HG03565 (cell line): ENCODE results near the gene HP.
"Not testable (repeated sequence)": the region's sequence is repeated elsewhere in the genome, so short reads cannot be mapped to it uniquely, and the experiment has no call there.

Source experiments
- ATAC-seq: cut with Tn5 transposase; IDR thresholded peaks from one replicate; pipeline ENCODE4 v1.9.1; 2021; ENCODE audit warnings: mild to moderate bottlenecking, moderate library complexity; ENCODE audit not compliant: unreplicated experiment

Gene HP

DNA sequence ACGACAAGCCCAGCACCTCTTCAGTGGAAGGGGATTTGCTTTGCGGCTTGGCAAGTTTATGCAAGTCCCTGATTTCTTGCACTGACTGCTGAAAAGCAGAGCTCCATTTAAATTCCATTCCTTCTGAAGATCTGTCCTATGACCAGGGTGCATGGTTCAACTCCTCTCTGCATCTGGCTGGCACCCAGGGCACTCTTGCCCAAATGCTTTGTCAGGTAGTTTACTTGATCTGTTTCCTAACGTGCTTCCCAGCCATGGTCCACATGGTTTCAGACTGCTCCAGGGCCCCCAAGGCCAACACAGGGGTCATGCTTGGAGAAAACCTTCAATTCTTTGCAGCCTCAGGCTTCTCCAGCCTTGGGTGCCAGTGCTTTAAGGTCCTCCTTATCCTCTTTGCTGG, 11.2 kb upstream of the HP start:
- no peak for ATAC-seq

DNA sequence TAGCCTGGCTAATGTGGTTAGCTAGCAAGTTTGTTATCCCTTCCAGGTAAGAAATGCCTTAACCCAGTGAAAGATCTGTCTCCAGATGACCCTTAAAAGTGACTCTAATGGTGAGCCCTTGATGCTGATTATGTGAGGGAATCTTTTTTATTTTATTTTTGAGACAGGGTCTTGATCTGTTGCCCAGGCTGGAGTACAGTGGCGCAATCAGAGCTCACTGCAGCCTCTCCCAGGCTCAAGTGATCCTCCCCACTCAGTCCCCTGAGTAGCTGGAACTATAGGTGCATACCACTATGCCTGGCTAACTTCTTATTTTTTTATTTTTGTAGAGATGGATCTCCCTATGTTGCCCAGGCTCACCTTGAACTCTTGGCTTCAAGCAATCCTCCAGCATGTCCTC, 10.8 kb upstream of the HP start:
- no peak for ATAC-seq

DNA sequence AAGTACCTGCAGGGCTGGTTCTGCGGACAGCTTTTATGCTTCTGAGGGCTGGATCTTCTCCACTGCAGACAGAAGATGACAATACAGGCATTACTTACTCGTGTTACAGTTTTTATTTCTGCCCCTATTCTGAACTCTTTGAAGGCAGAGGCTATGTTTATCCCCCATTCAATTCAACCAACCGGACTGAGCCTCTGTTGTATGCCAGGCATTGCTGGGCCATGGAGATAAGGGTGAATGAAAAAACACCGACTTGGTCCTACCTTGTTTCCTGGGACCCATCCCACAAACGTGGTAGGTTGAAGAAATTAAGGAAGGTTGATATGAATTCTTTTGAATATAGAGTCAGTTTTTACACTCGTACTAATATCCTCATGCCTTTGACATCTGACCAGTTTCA, 10.0 kb upstream of the HP start:
- no peak for ATAC-seq

DNA sequence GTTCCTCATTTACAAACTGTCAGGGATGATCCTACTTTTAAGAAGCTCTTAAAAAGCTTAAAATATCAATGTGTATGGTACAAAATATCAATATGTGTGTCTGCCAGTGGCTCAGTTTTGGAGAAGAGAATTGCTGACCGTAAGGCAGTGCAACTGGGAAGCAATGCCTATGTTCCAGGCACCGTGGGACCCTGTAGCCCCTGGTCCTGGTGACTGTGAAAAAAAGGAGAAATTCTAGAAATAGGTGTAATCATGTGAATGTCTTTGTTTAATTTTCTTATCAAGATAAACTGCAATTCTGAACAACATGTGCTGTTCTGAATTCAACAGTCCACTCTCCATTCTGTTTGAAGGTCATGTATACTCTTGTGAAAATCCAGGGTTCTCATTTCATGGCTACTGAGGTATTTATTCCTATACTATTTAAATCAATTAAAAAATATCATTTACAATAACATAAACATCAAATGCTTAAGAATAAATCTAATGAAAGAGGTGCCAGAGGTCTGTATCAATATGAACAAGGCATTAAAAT, 9.4 kb upstream of the HP start:
- no peak for ATAC-seq

DNA sequence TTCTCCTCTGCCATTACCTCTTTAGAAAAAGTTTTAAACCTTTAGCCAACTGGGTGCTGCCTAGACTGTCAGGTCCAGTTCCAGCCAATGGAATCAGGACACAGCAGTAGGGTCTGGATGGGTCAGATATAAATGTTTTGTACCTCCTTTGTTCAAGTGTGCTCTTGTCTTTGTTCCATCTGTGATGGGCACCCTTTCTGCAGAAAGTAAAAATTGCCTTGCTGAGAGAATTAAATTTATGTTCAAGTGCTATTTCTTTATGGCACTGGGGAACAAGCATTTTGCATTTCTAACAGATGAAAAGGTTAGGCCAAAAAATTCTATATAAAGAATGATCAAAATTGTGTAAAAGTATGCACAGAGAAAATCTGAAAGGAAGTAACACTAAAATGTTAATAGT, 5.2 kb upstream of the HP start:
- ATAC-seq: no peak

DNA sequence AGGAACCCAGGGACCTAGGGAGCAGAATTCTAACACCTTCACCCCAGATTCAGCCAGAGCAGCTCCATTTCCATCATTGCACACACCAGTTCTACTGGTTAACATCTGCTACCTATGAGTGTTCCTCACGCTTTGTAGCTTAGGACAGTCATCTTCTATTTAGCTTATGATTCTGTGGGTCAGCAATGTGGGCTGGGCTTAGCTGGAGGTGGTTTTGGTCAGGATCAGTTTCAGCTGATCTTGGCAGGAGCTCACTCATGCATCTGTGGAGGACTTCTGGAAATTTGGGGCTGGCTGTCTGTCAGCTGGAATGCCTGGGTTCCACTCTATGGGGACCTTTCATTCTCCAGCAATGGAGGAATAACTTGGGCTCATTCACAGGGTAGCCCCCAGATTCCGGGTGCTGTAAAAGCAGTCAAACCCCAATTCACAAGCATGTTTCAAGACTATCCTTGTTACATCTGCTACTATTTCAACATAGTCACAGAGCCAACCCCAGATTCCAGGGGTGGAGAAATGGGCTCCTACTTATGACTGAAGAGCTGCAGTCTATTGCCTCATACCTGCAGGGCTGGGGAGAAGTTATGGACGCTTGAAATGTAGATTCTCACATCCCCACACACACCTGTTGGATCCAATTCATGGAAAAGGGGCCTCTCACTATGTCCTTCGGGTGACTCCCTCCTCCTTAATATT, 3.4 kb upstream of the HP start:
- ATAC-seq: no peak

DNA sequence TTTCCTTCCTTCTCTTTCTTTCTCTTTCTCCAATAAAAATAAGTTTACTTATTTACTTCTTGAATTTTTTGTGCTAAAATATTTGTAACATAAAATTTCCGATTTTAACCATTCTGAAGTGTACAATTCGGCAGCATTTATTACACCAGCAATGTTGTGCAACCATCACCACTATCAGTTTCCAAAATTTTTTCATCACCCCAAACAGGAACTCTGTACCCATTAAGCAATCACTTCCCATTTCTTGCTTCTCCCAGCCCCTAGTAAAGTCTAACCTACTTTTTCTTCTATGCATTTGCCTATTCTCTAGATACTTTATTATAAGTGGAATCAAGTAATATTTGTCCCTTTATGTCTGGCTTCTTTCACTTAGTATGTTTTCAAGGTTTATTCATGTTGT, 2.5 kb upstream of the HP start:
- no peak for ATAC-seq

DNA sequence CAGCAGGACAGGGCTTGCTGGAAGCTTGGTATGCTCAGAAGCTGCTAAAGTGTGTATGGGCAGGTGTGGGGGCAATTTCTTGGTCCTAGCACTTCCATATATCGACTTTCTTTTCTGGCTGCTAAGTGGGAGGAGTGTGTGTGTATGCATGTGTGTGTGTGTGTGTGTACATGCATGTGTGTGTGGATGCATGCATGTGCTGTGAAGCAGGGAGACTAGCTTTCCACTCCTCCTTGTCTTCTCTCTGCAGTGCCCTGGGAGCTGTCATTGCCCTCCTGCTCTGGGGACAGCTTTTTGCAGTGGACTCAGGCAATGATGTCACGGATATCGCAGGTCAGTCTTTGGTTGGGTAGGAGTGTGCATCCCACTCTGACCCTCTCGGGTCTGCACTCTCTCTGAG, 1.6 kb downstream of the HP start:
- no peak for ATAC-seq

DNA sequence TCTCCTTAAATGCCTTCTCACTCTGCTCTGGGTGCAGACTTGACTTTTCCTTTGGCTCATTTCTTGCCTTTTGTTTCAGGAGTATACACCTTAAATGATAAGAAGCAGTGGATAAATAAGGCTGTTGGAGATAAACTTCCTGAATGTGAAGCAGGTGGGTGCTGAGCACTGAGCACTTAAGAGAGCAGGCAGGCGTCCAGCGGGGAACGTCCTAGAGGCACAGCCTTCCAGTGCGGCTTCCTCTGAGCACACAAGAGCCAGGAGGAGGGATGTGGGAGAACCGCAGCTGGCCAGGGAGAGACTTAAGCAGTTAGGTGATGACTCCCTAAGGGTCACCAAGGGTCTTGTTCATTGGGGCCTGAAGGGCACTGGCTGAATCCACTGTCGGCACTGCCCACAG, 3.0 kb downstream of the HP start:
- ATAC-seq: not testable (repeated sequence)

DNA sequence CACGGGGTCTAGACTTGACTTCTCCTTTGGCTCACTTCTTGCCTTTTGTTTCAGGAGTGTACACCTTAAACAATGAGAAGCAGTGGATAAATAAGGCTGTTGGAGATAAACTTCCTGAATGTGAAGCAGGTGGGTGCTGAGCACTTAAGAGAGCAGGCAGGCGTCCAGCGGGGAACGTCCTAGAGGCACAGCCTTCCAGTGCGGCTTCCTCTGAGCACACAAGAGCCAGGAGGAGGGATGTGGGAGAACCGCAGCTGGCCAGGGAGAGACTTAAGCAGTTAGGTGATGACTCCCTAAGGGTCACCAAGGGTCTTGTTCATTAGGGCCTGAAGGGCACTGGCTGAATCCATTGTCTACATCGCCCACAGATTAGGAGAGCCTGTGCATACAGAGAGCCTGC, 4.8 kb downstream of the HP start:
- not testable (repeated sequence) for ATAC-seq

DNA sequence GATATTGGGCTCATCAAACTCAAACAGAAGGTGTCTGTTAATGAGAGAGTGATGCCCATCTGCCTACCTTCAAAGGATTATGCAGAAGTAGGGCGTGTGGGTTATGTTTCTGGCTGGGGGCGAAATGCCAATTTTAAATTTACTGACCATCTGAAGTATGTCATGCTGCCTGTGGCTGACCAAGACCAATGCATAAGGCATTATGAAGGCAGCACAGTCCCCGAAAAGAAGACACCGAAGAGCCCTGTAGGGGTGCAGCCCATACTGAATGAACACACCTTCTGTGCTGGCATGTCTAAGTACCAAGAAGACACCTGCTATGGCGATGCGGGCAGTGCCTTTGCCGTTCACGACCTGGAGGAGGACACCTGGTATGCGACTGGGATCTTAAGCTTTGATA, 6.1 kb downstream of the HP start:
- no peak for ATAC-seq

DNA sequence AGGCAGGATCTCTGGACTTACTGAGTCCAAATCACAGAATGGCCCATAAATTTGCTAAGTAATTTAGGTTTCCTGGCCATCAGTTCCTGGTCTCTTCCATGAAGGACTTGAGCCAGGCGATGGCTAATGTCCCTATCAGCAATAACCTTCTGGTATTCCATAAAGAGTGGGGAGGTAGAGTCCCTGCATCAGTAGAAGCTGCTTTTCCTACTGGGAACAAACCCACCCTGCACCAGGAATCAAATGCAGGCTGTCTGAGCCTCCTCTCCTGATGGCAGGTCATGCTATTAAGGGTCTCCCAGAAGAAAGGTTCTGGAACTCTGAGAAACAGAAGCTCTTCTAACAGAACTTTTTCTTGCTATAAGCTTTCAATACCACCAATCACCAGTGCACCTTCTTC, 7.3 kb downstream of the HP start:
- ATAC-seq: no peak

DNA sequence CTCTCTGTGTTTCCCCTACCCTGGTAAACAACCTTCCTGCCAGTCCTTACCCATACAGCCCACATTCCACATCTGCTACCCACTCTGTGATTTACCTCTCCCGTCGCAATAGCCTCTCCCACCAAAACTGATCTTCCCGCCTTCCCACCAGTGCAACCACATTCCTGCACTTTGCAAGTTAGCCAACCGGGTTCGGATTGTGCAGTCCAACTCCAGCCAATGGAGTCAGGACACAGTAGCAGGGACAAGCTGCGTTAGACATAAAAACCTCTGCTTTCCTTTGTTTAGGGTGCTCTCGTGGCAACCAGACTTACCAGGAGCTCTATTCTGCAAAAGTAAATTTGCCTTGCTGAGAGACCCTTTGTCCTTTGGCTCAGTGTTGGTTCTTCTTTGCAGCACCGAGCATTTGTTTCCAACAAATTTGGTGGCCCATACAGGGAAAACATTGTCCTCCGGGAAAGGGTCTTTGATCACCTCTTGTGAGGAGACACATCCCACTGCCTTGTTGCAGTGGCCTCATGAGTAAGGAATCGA, 10.1 kb downstream of the HP start:
- ATAC-seq: no peak

DNA sequence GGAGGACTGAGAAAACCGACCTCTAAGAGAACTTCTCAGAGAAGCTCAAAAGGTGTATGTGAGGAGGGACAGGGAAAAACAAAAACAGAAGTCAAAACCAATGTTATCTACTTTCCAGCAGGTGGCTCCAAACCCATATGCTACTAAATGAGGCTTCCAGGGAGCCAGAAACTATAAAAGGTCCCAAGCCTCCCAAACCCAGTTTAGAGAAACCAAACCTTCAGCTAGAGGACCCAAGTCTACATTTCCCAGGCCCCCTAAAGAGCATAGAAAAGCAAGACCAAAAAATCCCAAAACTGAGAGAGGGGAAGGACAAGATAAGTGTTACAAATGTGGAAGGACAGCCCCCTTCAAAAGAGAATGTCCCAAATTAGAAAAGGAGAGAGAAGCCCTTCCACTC, 12.4 kb downstream of the HP start:
- ATAC-seq: no peak

DNA sequence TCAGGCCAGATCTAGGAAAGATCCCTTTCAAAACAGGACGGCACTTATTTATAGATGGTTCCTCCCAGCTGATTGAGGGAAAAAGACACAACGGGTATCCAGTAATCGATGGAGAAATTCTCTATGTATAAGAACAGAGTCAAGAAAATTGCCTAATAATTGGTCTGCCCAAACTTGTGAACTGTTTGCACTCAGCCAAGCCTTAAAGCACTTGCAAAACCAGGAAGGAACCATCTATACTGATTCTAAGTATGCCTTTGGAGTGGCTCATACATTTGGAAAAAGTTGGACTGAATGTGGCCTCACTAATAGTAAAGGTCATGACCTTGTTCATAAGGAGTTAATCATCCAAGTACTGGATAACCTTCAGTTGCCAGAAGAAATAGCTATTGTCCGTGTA, 14.6 kb downstream of the HP start:
- no peak for ATAC-seq

DNA sequence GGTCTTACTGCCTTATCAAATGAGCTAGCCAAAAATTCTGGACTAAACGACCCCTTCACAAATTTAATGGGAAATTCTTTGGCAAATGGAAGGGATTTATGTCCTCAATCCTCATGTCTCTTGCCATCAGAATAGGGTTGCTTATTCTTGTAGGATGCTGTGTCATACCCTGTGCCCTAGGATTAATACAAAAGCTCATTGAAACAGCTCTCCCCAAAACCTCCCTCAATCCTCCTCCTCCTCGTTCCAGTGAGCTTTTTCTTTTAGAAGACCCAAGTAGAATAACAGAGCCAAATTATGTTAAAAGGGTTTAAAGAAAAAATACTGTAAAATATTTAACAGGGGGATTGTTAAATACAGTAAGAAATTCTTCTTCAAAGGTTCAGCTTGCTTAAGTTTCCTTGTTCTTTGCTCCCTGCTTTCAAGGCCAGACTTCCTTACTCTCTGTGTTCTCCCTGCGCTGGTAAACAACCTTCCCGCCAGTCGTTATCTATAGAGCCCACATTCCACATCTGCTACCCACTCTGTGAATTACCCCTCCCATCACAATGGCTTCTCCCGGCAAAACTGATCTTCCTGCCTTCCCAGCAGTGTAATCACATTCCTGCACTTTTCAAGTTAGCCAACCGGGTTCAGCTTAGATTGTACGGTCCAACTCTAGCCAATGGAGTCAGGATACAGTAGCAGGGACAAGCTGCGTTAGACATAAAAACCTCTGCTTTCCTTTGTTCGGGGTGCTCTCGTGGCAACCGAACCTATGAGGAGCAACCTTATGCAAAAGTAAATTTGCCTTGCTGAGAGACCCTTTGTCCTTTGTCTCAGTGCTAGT, 18.4 kb downstream of the HP start:
- no peak for ATAC-seq

DNA sequence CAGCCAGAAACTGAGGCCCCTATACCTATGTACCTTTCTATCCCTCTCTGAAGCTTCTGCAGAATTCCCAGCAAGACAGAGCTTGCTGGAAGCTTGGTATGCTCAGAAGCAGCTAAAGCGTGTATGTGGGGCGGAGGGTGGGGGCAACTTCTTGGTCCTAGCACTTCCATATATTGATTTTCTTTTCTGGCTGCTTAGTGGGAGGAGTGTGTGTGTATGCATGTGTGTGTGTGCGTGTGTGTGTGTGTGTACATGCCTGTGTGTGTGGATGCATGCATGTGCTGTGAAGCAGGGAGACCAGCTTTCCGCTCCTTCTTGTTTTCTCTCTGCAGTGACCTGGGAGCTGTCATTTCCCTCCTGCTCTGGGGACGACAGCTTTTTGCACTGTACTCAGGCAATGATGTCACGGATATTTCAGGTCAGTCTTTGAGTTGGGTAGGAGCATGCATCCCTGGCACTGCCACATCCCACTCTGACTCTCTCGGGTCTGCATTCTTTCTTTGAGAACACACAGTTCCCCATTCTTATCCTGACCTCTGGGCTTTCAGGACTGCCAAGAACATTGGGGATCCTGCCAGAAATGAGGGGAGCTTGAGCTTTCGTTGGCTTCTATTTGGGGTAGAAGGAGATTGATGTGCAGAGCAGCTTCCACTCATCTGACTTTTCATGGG, 19.4 kb downstream of the HP start:
- no peak for ATAC-seq

DNA sequence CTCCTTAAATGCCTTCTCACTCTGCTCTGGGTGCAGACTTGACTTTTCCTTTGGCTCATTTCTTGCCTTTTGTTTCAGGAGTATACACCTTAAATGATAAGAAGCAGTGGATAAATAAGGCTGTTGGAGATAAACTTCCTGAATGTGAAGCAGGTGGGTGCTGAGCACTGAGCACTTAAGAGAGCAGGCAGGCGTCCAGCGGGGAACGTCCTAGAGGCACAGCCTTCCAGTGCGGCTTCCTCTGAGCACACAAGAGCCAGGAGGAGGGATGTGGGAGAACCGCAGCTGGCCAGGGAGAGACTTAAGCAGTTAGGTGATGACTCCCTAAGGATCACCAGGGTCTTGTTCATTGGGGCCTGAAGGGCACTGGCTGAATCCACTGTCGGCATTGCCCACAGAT, 20.8 kb downstream of the HP start:
- ATAC-seq: not testable (repeated sequence)

DNA sequence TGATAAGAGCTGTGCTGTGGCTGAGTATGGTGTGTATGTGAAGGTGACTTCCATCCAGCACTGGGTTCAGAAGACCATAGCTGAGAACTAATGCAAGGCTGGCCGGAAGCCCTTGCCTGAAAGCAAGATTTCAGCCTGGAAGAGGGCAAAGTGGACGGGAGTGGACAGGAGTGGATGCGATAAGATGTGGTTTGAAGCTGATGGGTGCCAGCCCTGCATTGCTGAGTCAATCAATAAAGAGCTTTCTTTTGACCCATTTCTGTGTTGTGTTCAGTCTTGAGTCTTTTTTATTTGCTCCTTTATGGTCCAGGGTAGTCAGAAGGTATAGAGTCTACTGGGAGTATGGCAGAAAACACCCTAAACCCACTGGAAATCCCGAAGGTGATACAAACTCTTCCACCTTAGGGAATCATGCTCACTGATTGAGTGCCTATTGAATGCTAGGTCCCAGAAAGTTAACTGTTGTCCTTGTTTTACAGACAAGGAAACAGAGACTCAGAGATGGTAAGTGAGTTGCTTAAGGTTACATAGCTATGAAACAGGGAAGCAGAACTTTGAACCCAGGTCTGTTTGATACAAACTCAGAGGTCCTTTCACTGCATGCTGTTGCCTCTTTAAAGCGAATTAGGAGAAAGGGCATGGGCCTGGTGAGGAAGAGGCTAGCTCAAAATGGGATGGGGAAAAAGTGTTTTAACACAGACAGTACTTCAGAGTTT, 22.8 kb downstream of the HP start:
- ATAC-seq: not testable (repeated sequence)

DNA sequence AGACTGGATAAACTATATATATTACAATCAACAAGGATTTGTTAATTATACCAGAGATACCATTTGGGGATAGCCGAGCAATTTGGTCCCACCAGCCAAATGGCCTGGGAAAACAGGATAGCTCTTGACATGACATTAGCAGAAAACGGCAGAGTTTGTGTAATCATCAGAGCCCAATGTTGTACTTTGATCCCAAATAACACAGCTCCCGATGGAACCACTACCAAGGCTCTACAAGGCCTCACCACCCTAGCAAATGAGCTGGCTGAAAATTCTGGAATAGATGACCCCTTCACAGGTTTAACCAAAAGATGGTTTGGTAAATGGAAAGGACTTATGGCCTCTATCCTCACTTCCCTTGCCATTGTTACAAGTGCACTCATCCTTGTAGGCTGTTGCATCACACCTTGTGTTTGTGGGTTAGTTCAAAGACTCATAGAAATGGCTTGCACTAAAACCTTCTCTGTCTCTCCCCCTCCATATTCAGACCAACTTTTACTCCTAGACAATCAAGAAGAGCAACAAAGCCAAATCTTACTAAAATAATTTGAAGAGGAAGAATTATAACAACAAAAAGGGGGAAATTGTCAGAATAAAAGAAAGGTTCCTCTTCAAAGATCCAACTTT, 29.6 kb downstream of the HP start:
- ATAC-seq: no peak
